Superior temporal gyrus (tissue), 1 donor: Measurements from ENCODE around the gene CLIP1.

Experiments
- DNase-seq: peaks from one replicate; pipeline ENCODE4 v3.0.0-alpha.2; 2016; ENCODE audit errors: extremely low spot score

CLIP1 gene

DNA sequence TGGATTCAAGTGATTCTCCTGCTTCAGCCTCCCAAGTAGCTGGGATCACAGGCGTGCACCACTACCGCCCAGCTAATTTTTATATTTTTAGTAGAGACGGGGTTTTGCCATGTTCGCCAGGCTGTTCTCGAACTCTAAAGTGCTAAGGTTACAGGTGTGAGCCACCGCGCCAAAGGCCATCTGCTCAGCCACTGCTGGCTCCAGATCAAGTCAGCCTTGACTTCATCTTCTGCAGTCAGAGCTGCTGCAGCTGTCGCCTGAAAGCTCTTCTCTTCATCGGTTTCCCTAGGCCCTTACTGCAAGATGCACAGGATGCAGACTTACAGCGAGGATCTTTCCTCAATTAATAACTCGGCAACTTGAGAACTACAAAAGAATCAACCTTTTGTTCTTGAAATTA, 66.8 kb downstream of the CLIP1 start:
- no peak for DNase-seq

DNA sequence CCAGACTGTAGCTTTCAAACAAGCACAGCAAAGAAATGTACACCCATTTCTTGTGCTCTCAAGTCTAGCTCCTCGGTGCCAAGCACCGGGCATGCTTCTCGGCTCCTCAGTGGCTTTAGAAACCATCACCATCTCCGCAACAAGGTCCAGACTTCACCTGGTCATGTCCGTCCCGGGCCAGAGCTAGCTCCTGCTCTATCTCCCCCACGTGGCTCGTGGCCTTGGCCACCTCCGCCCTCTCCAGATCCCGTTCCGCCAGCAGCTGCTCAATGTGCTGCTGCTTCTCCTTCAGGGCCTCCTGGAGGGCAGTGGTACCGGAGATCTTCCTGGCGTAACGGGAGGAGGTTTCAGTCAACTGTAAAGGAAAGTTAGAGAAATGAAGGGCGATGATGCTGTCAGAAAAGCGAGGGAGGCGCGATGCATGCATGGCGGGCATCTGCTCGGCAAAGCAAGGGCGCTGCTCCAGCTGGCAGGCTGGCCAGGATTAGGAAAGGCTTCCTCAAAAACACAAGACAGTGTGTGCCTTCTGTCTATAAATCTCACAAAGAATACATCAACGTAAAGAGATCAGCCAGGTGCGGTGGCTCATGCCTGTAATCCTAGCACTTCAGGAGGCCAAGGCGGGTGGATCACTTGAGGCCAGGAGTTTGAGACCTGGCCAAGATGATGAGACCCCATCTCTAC, 67.4 kb downstream of the CLIP1 start:
- DNase-seq: peak; percentile 60

DNA sequence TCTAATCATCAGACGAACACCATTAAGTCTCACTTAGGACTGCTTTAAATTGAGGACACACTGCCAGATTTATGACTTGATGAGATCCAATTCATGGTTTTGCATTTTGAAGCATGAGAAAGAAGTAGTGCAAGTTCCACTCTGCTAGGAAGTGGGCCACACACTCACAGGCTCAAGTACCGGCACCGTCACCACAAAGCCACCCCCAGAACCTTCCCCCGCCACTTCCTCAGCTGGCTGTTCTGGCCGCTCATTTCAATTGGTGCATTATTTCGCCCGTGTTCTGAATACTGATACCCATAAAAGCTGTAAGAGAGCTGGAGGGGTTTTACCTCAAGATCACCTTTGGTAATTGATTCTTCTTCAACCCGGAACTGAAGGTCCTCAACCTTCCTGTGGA, 70.1 kb downstream of the CLIP1 start:
- DNase-seq: no peak

DNA sequence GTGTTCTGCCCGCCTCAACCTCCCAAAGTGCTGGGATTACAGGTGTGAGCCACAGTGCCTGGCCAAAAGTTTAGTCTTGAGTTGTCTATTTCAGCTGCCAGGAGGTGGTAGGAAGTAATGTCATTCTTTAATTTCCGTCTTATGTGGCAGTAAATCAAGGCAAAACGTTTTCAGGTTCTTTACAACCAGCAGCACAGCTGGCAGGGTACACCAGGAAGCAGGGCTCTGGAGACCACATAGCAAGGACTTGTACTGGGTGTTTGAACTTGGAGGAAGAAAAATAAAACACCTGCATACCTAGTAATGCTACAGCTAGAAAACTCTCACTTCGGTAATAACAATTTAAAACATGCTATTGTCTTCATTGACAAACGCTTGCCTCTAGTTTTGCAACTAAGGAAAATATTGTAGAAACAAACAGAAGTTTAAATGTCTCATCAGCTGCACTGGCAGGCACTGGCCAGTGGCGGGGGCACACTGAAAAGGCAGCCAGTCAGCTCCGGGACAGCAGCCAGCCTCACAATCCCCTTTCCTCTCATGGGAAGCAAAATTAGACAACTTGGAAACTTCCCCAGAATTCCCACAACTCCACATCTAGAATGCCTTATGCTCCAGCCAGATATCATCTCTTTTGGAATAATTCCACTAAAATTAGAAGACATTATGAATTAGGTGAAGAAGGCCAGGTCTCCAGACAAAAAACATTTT, 72.2 kb downstream of the CLIP1 start:
- peak; percentile 42 for DNase-seq

DNA sequence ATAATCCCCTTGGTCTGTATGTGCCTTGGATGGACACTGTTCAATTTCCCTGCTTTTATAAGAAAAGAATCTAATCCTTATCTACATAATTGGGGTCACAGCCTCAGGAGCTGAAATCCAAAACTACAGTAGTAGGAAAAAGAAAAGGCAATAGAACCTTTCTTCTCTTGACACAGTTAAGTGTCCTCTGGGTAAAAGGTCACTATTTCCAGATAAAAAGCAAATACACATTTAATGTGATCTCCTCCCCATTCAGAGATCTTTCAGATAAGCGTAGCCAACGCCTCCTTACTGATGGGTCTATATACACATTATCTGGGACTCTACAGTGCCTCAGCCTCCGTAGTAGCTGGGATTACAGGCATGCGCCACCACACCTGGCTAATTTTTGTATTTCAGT, 73.4 kb downstream of the CLIP1 start:
- no peak for DNase-seq

DNA sequence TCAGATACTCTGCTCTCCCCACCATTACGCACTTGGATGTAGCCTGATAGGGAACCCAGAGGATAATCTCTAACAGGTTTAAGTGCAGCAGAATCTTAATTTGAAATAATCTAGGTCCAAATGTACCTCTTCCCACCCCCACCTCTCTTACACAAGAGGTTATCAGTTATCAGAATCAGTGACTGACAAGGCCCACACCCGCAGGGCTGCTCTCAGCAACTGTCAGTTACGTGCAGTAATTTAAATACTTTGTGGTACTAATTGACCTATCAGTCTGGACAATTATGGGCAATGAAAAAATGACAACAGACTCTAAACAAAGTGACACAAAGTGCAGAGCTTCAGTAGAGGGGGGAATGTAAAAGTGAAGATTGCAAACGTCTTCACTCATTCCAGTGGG, 74.0 kb downstream of the CLIP1 start:
- no peak for DNase-seq

DNA sequence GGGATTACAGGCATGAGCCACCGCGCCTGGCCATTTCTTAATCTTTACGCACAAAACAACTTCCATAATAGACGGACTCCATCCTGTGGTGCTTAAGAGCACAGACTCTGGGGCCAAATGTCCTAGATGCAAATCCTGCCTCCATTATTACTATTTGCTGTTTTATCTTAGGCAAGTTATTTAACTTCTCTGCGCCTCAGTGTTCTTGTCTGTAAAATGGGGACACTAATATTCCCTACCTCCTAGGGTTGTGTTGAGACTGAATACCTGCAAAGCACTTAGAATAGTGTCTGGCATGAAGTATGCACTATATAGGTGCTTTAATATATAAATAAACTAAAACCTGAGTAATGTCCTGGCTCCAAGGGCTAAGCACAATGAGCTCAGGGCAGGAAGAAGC, 76.4 kb downstream of the CLIP1 start:
- no peak for DNase-seq

DNA sequence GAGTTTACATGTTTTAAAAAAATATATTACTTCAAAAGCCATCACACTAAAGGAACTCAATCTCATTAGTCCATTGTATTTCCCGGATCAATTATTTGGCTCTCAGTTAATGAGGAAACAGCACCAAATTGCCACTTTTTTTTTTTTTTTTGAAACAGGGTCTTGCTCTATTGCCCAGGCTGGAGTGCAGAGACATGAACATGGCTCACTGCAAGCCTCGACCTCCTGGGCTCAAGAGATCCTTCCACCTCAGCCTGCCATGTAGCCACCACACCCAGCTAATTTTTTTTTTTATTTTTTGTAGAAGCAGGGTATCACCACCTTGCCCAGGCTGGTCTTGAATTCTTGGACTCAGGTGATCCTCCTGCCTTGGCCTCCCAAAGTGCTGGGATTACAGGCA, 77.4 kb downstream of the CLIP1 start:
- no peak for DNase-seq

DNA sequence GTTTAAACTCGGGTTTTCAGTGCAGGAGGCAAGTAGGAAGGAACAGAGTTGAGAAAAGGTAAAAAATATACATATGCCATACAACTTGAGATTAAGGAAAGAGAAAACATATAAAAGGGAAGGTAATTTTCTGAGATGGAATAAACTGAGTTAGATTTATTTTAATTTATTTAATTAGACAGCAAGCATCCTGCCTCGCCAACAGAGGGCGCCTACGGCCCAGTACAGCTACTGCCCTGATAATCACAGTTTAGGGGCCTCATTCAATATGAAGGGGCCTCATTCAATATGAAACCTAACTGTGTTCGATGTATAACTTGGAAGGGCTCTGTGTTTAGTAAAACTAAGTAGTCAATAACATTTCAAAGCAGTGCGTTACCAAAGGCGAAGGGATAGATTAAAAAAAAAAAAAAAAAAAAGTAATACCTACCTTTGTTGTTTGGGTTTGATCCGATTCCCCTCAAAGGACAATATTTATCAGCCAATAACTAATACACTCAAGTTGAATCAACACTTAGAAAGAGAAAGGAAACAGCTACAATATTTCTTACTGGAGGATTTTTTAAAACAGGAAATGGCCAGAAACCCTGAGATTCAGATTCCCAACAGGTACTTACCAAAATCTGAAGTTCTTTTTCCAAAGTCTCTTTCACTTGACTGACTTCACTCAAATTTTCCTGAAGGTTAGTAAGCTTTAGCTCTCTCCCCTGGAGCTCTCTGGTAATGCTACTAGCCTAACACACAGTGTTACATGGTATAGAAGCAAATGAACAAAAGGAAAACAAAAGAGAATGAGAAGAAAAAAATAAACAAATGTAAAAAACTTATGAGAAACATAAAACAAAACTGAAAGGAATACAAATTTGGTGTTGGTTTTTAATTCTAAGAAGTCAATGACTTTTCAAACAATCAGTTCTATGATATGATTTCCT, 86.2 kb downstream of the CLIP1 start:
- DNase-seq: no peak

DNA sequence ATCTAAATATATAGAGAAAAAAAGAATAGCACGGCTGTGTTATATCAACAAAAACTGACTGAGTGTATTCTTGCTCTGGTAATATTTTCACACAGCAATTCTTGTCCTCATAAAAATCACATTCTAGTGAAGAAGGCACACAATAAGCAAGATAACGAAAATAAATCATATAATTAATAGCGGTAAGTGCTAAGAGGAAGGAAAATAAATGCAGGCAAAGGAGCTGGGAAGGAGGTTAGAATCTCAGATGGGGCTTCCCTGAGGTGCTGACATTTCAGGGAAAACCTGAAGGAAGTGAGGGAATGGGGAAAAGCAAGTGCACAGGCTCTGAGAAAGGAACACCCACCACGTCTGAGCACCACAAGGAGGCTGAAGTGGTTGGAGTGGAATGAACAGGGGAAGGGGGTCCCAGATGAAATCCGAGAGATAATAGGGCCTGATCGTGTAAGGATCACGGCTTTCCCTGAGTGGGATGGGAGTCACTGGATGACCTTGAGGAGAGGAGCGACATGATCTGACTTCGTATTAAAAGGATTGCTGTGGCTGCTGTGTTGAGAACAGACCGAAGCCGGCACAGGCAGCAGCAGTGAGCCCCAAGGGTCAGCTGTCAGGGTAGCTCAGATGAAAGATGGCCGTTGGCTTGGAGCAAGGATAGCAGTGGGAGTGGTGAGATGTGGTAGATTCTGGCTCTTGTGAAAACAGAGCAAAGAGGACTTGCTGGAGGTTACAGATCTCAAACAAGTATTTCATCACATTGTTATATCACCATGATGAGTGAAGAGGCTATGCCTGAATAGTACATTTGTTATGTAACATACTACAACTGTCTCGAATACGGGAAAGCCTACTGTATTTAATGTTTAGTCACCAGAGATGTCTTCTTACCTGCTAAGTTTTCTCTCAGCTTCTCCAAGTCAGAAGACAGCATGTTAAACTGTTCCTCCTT, 89.1 kb downstream of the CLIP1 start:
- peak; percentile 20 for DNase-seq

DNA sequence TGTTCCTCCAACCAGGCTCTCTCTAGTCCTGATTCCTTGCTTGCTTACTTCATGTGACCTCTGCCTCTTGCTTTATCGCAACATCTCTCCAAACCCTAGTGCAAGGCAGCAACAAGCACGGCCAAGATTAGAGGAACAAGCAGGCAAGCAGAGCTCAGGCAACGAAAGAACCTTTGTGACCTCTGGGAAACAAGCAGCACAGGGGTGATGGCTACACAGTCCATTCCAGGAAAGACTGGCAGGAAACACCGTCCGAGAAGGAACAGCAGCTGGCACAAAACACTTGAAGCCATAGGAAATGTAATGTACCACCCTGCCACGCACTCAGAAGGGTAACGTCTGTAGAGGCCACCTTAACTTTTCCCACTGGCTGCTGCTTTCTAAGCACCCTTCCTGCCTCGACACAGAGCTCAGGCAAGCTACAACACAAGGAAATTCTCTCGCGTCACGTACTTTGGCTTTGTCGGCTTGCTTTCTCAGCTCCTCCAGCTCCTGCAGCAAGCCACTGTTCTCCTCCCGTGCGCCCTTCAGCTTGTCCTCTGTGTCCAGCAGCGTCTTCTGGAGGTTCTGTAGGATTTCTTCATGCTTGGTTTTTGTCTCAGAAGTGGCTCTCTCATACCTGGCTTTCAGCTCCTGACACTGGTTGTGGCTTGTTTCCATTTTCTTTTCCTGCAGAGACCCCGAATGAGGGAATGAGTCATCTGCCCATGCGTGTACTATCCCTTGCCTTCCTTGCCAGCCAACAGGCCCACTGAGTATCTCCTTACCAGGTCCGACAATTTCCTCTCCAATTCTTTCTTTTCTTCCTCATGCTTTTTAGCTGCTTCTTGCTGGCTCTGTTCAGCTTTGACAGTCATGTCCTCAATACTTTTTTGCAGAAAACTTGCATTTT, 94.7 kb downstream of the CLIP1 start:
- DNase-seq: no peak

DNA sequence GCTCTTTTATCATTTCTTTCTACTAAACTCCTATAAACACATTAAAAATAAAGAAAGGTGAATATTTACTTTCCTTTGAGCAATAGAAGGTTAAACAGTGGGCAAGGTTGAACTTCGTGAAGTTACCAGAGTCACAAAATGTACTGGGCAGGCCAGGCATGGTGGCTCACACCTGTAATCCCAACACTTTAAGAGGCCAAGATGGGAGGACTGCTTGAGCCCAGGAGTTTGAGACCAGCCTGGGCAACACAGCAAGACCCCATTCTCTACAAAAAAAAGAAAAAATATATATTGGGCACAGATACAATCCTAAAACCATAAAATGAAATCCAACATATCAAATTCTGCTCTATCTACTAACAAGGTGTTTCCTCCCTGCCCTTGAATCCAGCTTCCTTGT, 95.5 kb downstream of the CLIP1 start:
- no peak for DNase-seq

DNA sequence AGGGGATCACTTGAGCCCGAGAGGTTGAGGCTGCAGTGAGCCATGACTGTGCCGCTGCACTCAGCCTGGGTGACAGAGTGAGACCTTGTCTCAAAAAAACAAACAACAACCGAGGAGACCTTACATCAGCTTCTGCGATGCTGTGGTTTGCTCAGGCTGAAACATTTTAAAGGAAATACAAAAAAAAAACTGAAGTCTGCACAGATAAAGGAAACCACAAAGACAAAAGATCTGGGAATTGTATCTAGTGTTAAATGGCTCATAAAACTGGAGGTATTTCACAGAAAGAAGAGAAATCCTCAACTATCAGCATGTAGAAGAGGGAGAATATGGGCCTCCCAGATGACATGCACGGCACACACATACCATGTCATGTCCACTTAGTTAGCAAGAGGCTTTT, 95.9 kb downstream of the CLIP1 start:
- DNase-seq: no peak

DNA sequence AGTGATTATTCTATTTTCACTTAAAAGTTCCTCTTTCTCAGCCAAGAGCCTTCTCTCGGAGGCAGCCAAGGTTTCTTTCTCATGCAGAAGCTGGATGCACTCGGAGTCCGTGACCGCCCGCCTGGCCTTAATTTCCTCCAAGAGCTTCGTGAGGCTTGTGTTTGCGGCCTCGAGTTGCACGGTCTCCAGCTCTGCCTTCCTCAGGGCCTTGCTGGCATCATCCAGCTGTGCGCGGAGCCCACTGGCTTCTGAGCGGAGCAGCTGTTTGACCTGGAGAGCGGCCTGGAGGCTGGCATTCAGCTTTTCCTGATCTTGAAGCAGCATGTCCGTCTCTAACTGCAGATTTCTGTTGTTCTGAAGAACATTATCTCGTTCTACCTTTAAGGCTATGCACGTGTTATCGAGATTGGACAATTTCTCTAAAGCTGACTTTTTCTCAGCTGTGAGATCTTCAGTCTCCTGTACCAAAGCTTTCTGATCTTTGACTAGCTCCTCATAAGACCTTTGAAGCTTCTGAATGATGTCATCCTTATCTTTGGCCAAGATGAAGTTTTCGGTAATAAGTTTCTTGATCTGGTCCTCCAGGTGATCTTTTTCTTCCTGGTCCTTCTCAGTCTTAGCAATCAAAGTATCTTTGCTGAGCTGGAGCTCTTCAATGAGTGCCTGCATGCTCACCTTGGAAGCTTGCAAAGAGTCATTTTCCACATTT, 99.0 kb downstream of the CLIP1 start:
- DNase-seq: no peak

DNA sequence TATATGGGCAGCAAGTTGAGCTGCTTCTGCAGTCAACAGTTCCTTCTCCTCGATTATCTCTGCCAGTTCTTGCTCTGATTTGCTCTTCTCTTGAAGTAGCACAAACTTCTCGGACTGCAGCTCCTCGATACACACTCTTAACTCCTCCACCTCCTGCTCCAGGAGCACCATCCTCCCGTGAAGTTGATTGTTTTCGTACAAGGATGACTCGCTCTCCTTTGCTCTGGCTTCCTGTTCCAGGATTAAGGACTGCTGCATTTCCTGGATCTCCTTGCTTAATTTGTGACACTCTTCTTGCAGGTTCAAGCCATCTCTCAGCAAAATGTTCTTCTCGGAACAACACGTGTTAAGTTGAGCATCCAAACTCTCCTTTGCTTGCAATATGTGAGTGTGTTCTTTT, 100.0 kb downstream of the CLIP1 start:
- DNase-seq: no peak

DNA sequence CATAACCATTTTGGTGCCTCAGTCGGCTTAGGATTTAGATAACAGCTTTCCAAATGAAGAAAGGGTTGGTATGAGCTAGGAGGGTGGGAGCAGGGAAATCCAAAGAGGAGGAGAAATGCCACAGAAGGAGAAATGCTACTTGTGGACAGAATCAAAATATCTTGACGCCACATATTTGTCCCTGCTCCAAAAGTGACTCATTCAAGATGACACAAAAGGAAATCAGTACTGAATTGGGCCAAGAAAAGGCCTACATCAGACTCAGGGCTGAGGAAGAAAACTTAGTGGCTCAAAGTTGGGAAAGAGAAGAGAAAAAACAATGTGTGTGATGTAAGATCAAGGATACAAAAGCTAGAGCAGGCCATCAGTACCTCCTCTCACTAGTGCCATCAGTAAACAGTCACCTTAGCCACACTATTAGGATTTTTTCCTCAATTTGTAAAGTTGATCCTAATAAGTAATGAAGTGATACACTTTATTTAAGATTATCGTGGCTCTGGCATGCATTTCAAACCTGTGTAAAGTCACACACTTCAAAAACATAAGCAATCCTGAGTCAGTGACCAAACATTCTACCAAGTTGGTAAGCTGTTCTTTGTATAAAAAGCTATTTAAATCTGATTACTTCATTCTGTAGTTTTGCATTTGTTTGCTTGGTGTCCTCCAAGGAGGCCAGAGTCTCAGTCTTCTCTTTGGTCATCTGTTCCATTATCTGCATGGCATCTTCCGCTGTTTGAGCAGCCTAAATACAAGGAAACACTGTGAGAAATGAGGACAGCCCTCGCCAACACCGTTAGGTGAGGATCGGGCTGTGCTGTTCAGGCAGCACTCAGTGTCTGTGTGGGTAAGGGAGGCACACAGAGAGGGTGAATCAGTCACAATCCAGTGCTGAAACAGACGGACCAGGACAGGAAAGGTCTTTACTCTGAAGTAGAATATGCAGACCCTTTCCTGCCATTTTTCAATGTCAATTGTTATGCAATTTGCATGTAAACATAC, 103.6 kb downstream of the CLIP1 start:
- DNase-seq: peak; percentile 57

DNA sequence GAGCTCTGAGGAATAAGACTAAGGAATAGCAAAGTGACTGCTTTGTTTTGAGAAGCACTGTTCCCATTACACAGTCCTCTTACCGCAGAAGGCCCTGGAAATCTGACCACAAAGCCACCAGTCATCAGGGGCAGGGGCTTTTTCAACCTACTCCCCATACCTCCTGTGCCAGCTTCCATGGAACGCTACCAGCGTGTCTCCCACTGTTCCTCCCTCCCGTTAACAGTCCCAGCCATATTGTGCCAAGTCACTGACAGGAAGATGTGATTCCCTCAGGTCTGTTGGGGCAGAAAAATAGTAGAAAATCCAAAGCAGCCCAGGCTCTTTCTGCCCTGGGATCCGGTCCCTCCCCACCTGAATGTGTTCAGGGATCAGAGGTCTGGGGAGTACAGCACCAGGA, 109.5 kb downstream of the CLIP1 start:
- DNase-seq: no peak

DNA sequence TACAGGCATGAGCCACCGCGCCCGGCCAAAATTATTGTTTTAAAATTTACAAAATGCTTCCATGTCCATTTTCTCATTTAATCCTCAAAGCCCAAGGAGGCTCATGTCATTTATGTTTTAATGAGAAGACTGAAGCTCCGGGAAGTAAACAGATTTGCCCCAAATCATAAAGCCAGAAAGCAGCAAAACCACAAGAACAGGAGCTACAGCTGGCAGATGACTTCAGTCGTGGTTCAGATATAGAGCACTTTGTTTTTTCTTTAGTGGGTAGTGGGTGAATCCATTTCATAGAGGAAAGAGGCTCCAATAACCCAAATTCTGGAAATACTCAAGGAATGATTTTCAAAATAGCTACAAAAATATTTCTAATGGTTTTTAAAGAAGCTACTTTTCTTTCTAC, 110.8 kb downstream of the CLIP1 start:
- no peak for DNase-seq
